Measurements from ENCODE around the gene KLHL42. TPM values are rescaled to one million over a fixed set of nuclear protein-coding genes. Genes with fewer than 3 reads are reported as not detected.
A peak's percentile ranks its signal among the peaks of the same experiment; 100 is the strongest.

The KLHL42 gene
- total and polyA plus RNA-seq, 2 of the 13 experiments (the other 11 are each of a cell fraction or from before 2014, with no cell fraction given): 13.5 to 14.0 TPM

GRCh38 chr12:27733052-27733656 is 46.9 kb upstream of the KLHL42 start:
- H2AFZ ChIP-seq (ENCODE audit: low read length): no peak overlapping the region
- H3K36me3 ChIP-seq (replicated peaks in 1 of 2; ENCODE audit: control insufficient read depth in 1 of 2, insufficient read depth in 2 of 2, low read length in 2 of 2): peaks cover 10 to 52% of the 10 kb centered on the region in 2 experiments
- no peak overlapping the region for H3K9ac ChIP-seq (ENCODE audit: insufficient read depth, low read depth, low read length)
- peak; percentile 10 for DNase-seq (ENCODE audit: low spot score)
- no peaks in the 10 kb centered on the region for H3K9me3 ChIP-seq (ENCODE audit: low read length)
- H3K27ac ChIP-seq (ENCODE audit: extremely low read length, insufficient read depth, low read length): no peak overlapping the region
- peaks cover 7% of the 10 kb centered on the region; the same call in 1 of the 2 replicates for H4K20me1 ChIP-seq (ENCODE audit: insufficient read depth, low read length)
- CTCF ChIA-PET (ENCODE audit: low intra/inter-chr PET ratio, low total read pairs): interaction anchor here (1.1 to 2.3 kb wide), 4 partner anchors 88 to 1139 kb away, joined by 4 to 21 read pairs (median 11); no protein-coding TSS in a partner anchor
- POLR2A ChIA-PET: interaction anchor here (0.6 to 1.2 kb wide), 2 partner anchors 47 to 1259 kb away, joined by 3 to 4 read pairs; partner anchors contain the start of genes KLHL42 and MANSC4
- in situ Hi-C loops (cut with HindIII; ENCODE audit: extremely low pct_ligation_motif_present, low pct_unique_long_range_greater_than_20kb) (loop anchor here (10.0 to 25.0 kb wide), 2 partner anchors 212 to 429 kb away; no protein-coding TSS in a partner anchor), intact Hi-C loops (cut with micrococcal nuclease; ENCODE audit: unreplicated experiment) (loop anchor here (1.0 to 10.0 kb wide), 5 partner anchors 22 to 1262 kb away; partner anchors contain the start of gene MRPS35)
- no peak overlapping the region for H3K4me3 ChIP-seq (replicated peaks in 1 of 3; ENCODE audit: insufficient read depth in 1 of 3, low read depth in 2 of 3, low read length in 3 of 3)
- H3K4me2 ChIP-seq (ENCODE audit: low read depth, low read length): no peak overlapping the region
- no peaks in the 10 kb centered on the region for H3K27me3 ChIP-seq (ENCODE audit: control insufficient read depth in 1 of 2, insufficient read depth in 2 of 2, low read length in 2 of 2)
- H3K79me2 ChIP-seq (ENCODE audit: insufficient read depth, low read length): peaks cover under 1% of the 10 kb centered on the region
- ATAC-seq: peak; percentile 66
- no TSS peak for BruUV-seq (replicated peaks)
- no peaks in the 10 kb centered on the region for H3K4me1 ChIP-seq (ENCODE audit: insufficient read depth, low read length)
- FAIRE-seq: peak; percentile 34
- WGBS (ENCODE audit: low lambda C conversion rate): 36% methylated on average over 3 of the region's 3 CpGs
- TF ChIP-seq NR2C2 (CRISPR knock-in tag; IDR thresholded peaks at IDR 0.05; ENCODE audit: borderline replicate concordance) (no peak), MLX (CRISPR knock-in tag; IDR thresholded peaks at IDR 0.05) (no peak), ARID3A (IDR thresholded peaks at IDR 0.05; ENCODE audit: low read depth, low read length) (0 out of 2 replicates have a peak, but pooled peaks have one; percentile 24), E2F5 (CRISPR knock-in tag; conservative IDR thresholded peaks at IDR 0.05) (no peak), CHCHD3 (CRISPR knock-in tag; IDR thresholded peaks at IDR 0.05) (no peak), THYN1 (CRISPR knock-in tag; IDR thresholded peaks at IDR 0.05; ENCODE audit: borderline replicate concordance, low read depth) (no peak), ZEB1 (IDR thresholded peaks at IDR 0.05; ENCODE audit: insufficient replicate concordance, low read depth) (no peak), NFE2L2 (IDR thresholded peaks at IDR 0.05; ENCODE audit: low read length) (no peak), FIP1L1 (IDR thresholded peaks at IDR 0.05; ENCODE audit: borderline replicate concordance, insufficient read depth, low read depth, low read length) (no peak), ARID2 (CRISPR knock-in tag; IDR thresholded peaks at IDR 0.05; ENCODE audit: borderline replicate concordance) (no peak), MBD4 (IDR thresholded peaks at IDR 0.05; ENCODE audit: borderline replicate concordance, low read length) (no peak), HNRNPH1 (optimal IDR thresholded peaks at IDR 0.05; ENCODE audit: low read depth, low read length) (no peak), ZSCAN29 (CRISPR knock-in tag; conservative IDR thresholded peaks at IDR 0.05) (no peak), PHF20 (CRISPR knock-in tag; IDR thresholded peaks at IDR 0.05) (no peak), CTCF (CRISPR knock-in tag; IDR thresholded peaks at IDR 0.05) (peak; percentile 79), YEATS2 (CRISPR knock-in tag; IDR thresholded peaks at IDR 0.05; ENCODE audit: borderline replicate concordance) (no peak), ZNF333 (CRISPR knock-in tag; IDR thresholded peaks at IDR 0.05; ENCODE audit: borderline replicate concordance) (no peak)
